Mucosa of descending colon (tissue), 3 donors: Measurements from ENCODE around the gene SERINC5. TPM values are rescaled to one million over a fixed set of nuclear protein-coding genes. Genes with fewer than 3 reads are reported as not detected.

Source experiments
- ATAC-seq: fragments of 200-7000 bp; cut with Tn5 transposase; one replicate; pipeline ENCODE4 v1.9.1; 2020; ENCODE audit warnings: mild to moderate bottlenecking, moderate library complexity
- DNase-seq, 3 donors: peaks; one replicate each; pipeline ENCODE4 v3.0.0-alpha.2; 2020
- H3K36me3 ChIP-seq: fragments of 200-600 bp; one replicate; pipeline ENCODE4 v1.8.0; 2021; ENCODE audit warnings: low read depth, mild to moderate bottlenecking
- H3K4me1 ChIP-seq: fragments of 200-600 bp; one replicate; pipeline ENCODE4 v1.8.0; 2021; ENCODE audit warnings: low read depth, mild to moderate bottlenecking
- H3K4me3 ChIP-seq: fragments of 200-600 bp; one replicate; pipeline ENCODE4 v1.8.0; 2021; ENCODE audit warnings: mild to moderate bottlenecking
- H3K9me3 ChIP-seq: fragments of 200-600 bp; one replicate; pipeline ENCODE4 v1.8.0; 2021; ENCODE audit warnings: mild to moderate bottlenecking
- intact Hi-C, 2 donors: fragments of 100-400 bp; cut with DNase I in 1 of 2; cut with micrococcal nuclease in 1 of 2; formaldehyde crosslinking; loops; one replicate each; pipeline versions ENCODE4 v1.11.0 to v1.11.1; 2022; cut with DNase I, micrococcal nuclease
- total RNA-seq, 3 donors: library from RNA; stranded (reverse); fragmentation: NEBNext Ultra II Directional in 2 of 3; extraction: Animal tissue kit (Norgen Biotek cat#: 25700) in 2 of 3; gene quantifications; one replicate each; pipeline versions ENCODE4 v1.2.1 to v1.2.4, GENCODE V29; 2021 to 2023
- TF ChIP-seq, protein P1 (sequence below): fragments of 200-600 bp; IDR thresholded peaks from one replicate; pipeline ENCODE4 v1.8.0; 2022; ENCODE audit warnings: antibody characterized with exemption, mild to moderate bottlenecking
- donor health status: DM: no; HTN: no; CAD: no; lungs with moderate emphysema.
- donor health status: DM: no; HTN: no; CAD: no.
- donor health status: DM: no; HTN: yes; CAD: no.

The SERINC5 gene
- total RNA-seq, 3 donors from 2014 or later = 66.6 to 153 (median 126) TPM

- DNase-seq = no peak
- no peak overlapping the region for H3K4me3 ChIP-seq
- ATAC-seq = no peak
- H3K9me3 ChIP-seq = no peaks in the 10 kb centered on the region
- H3K36me3 ChIP-seq = no peaks in the 10 kb centered on the region
- H3K4me1 ChIP-seq = no peaks in the 10 kb centered on the region
- TF ChIP-seq, protein P1, sequence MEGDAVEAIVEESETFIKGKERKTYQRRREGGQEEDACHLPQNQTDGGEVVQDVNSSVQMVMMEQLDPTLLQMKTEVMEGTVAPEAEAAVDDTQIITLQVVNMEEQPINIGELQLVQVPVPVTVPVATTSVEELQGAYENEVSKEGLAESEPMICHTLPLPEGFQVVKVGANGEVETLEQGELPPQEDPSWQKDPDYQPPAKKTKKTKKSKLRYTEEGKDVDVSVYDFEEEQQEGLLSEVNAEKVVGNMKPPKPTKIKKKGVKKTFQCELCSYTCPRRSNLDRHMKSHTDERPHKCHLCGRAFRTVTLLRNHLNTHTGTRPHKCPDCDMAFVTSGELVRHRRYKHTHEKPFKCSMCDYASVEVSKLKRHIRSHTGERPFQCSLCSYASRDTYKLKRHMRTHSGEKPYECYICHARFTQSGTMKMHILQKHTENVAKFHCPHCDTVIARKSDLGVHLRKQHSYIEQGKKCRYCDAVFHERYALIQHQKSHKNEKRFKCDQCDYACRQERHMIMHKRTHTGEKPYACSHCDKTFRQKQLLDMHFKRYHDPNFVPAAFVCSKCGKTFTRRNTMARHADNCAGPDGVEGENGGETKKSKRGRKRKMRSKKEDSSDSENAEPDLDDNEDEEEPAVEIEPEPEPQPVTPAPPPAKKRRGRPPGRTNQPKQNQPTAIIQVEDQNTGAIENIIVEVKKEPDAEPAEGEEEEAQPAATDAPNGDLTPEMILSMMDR = no peak
- intact Hi-C loops = no loop called here
These were observed 90.4 kb downstream of the SERINC5 start for GRCh38 chr5:80165452-80165851.

- no peak overlapping the region for H3K4me3 ChIP-seq
- intact Hi-C loops = no loop called here
- TF ChIP-seq, protein P1 = no peak
- no peaks in the 10 kb centered on the region for H3K4me1 ChIP-seq
- H3K9me3 ChIP-seq = no peaks in the 10 kb centered on the region
- no peak for DNase-seq
- ATAC-seq = no peak
- no peaks in the 10 kb centered on the region for H3K36me3 ChIP-seq
These were observed 94.7 kb downstream of the SERINC5 start for GRCh38 chr5:80161165-80161564.

- ATAC-seq (no peak), DNase-seq (no peak)
- Histone ChIP-seq H3K36me3 (no peaks in the 10 kb centered on the region), H3K9me3 (no peaks in the 10 kb centered on the region), H3K4me3 (no peak overlapping the region), H3K4me1 (no peaks in the 10 kb centered on the region)
- intact Hi-C loops = no loop called here
- TF ChIP-seq, protein P1 = no peak
These were observed 95.6 kb downstream of the SERINC5 start for GRCh38 chr5:80160242-80160641.

GRCh38 chr5:80159133-80159815 is 96.6 kb downstream of the SERINC5 start:
- no peaks in the 10 kb centered on the region for H3K36me3 ChIP-seq
- TF ChIP-seq, protein P1 = no peak
- no peak overlapping the region for H3K4me3 ChIP-seq
- no peaks in the 10 kb centered on the region for H3K9me3 ChIP-seq
- intact Hi-C loops = no loop called here
- ATAC-seq (no peak), DNase-seq (no peak)
- no peaks in the 10 kb centered on the region for H3K4me1 ChIP-seq

- ATAC-seq = no peak
- H3K4me3 ChIP-seq = no peak overlapping the region
- DNase-seq = no peak
- no peaks in the 10 kb centered on the region for H3K36me3 ChIP-seq
- H3K4me1 ChIP-seq = peaks cover 18% of the 10 kb centered on the region
- intact Hi-C loops = no loop called here
- no peaks in the 10 kb centered on the region for H3K9me3 ChIP-seq
- TF ChIP-seq, protein P1 = no peak
These were observed 99.7 kb downstream of the SERINC5 start for GRCh38 chr5:80156156-80156555.
